Measurements from ENCODE around the gene ANKRD37. TPM values are rescaled to one million over a fixed set of nuclear protein-coding genes. Genes with fewer than 3 reads are reported as not detected.
A peak's percentile ranks its signal among the peaks of the same experiment; 100 is the strongest.

The ANKRD37 gene
- total and polyA plus RNA-seq, 2 donors (not counting 3 experiments of a cell fraction or from before 2014, with no cell fraction given): 4.0 to 5.8 TPM

DNA sequence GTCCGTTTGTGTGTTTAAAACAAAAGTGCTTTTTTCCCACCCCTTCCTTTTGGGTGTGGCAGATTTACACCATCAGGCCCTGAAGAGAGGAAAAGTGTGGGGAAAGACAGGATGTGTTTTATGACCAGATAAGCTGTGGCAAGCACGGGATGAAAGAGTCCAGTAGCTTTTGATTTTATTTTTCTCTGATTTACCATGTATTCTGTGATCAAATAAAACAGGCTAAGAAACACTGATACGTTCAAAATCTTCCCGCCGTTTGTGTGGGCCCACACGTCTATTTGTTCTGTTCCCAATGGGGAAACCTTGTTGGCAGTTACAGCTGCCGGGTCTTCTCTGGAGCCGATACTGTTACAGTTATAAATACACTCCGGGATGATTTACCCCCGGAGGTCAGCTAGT lies 11.7 kb upstream of the ANKRD37 start:
- TF ChIP-seq GATA2 (IDR thresholded peaks at IDR 0.05; ENCODE audit: insufficient read depth, insufficient read length, low read depth, low read length) (peak; percentile 78), CTCF (IDR thresholded peaks at IDR 0.05; ENCODE audit: extremely low read depth in 1 of 2, insufficient read depth in 1 of 2, low read depth in 1 of 2, low read length in 2 of 2) (no peak), POLR2AphosphoS5 (IDR thresholded peaks at IDR 0.05; ENCODE audit: insufficient read depth, low read depth, low read length) (peak; percentile 29)
- Histone ChIP-seq H3K4me2 (ENCODE audit: insufficient read depth, low read length) (peak overlapping the region; percentile 87), H3K27ac (ENCODE audit: insufficient read depth, low read depth, low read length) (peak overlapping the region; percentile 88), H3K79me2 (ENCODE audit: control insufficient read depth, insufficient read depth, low read length) (no peaks in the 10 kb centered on the region), H3K4me3 (replicated peaks in 1 of 3; ENCODE audit: insufficient read depth in 1 of 3, low read depth in 1 of 3, low read length in 3 of 3) (peak overlapping the region in 1 of 3 experiments; percentile 32), H4K20me1 (replicated peaks; ENCODE audit: control insufficient read depth, extremely low read depth, insufficient read depth, low read length) (no peaks in the 10 kb centered on the region), H3K4me1 (ENCODE audit: control insufficient read depth, extremely low read depth, insufficient read depth, low read length) (peaks cover 23% of the 10 kb centered on the region), H3K27me3 (ENCODE audit: control insufficient read depth in 2 of 2, insufficient read depth in 2 of 2, low read length in 2 of 2) (no peaks in the 10 kb centered on the region), H3K9me1 (replicated peaks; ENCODE audit: control insufficient read depth, extremely low read depth, insufficient read depth, low read length) (no peaks in the 10 kb centered on the region), H3K9ac (replicated peaks; ENCODE audit: extremely low read depth, insufficient read depth, low read length) (peak overlapping the region; percentile 62), H3K36me3 (ENCODE audit: control insufficient read depth in 2 of 2, extremely low read depth in 1 of 2, insufficient read depth in 2 of 2, low read length in 2 of 2) (no peaks in the 10 kb centered on the region), H2AFZ (ENCODE audit: low read depth, low read length) (peak overlapping the region; percentile 66), H3K9me3 (replicated peaks; ENCODE audit: control insufficient read depth, insufficient read depth, low read length) (no peaks in the 10 kb centered on the region)
- FAIRE-seq (peak; percentile 95), DNase-seq (ENCODE audit: low read depth, low spot score) (peak; percentile 94)
- ChIA-PET POLR2A (interaction anchor here (0.7 to 1.4 kb wide), 2 partner anchors 11 to 349 kb away, joined by 3 to 5 read pairs; partner anchors contain the start of genes ANKRD37 and LRP2BP), CTCF (interaction anchor here (0.7 to 3.2 kb wide), 12 partner anchors 9 to 213 kb away, joined by 3 to 21 read pairs (median 5); partner anchors contain the start of genes ANKRD37, LRP2BP and SNX25)
- intact Hi-C loops (cut with micrococcal nuclease) (loop anchor here (1.0 kb wide), 4 partner anchors 10 to 40 kb away; partner anchors contain the start of genes LRP2BP and UFSP2), dilution Hi-C loops (cut with MboI; ENCODE audit: extremely low pct_ligation_motif_present, low sequenced_read_pairs) (loop anchor here (25.0 kb wide), 1 partner anchor 98 kb away; no protein-coding TSS in a partner anchor)
- no TSS peak for BruUV-seq (replicated peaks)

DNA sequence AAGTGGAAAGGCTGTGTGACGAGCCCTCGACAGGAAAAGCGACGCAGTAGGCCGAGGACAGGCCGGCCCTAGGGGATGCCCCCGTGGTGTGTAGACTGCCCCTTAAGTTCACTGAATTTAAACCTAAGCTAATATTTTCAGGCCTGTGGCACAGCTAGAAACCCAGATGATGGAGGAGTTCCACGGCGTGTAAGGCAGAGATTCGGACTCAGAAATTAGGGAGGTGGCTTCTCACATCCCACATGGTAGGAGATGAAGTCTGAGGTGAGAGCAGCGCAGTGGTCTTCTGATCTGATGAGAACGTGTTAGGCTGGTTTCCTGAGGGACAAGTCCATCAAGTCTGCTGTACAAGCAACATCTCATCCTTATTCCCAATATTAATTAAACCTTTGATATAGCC lies 8.7 kb upstream of the ANKRD37 start:
- no peak for DNase-seq (ENCODE audit: low read depth, low spot score)
- Histone ChIP-seq H3K27ac (ENCODE audit: insufficient read depth, low read depth, low read length) (no peak overlapping the region), H3K36me3 (ENCODE audit: control insufficient read depth in 2 of 2, extremely low read depth in 1 of 2, insufficient read depth in 2 of 2, low read length in 2 of 2) (no peaks in the 10 kb centered on the region), H3K4me1 (ENCODE audit: control insufficient read depth, extremely low read depth, insufficient read depth, low read length) (peaks cover 19% of the 10 kb centered on the region), H3K9ac (replicated peaks; ENCODE audit: extremely low read depth, insufficient read depth, low read length) (no peak overlapping the region), H3K9me3 (replicated peaks; ENCODE audit: control insufficient read depth, insufficient read depth, low read length) (no peaks in the 10 kb centered on the region), H3K79me2 (ENCODE audit: control insufficient read depth, insufficient read depth, low read length) (no peaks in the 10 kb centered on the region), H3K4me2 (ENCODE audit: insufficient read depth, low read length) (no peak overlapping the region), H3K27me3 (ENCODE audit: control insufficient read depth in 2 of 2, insufficient read depth in 2 of 2, low read length in 2 of 2) (no peaks in the 10 kb centered on the region), H2AFZ (ENCODE audit: low read depth, low read length) (no peak overlapping the region), H3K9me1 (replicated peaks; ENCODE audit: control insufficient read depth, extremely low read depth, insufficient read depth, low read length) (no peaks in the 10 kb centered on the region), H3K4me3 (replicated peaks in 1 of 3; ENCODE audit: insufficient read depth in 1 of 3, low read depth in 1 of 3, low read length in 3 of 3) (no peak overlapping the region), H4K20me1 (replicated peaks; ENCODE audit: control insufficient read depth, extremely low read depth, insufficient read depth, low read length) (no peaks in the 10 kb centered on the region)
- CTCF ChIA-PET: no interaction called here
- dilution Hi-C loops (cut with MboI; ENCODE audit: extremely low pct_ligation_motif_present, low sequenced_read_pairs): loop anchor here (25.0 kb wide), 1 partner anchor 101 kb away; no protein-coding TSS in a partner anchor
- BruUV-seq (replicated peaks): no TSS peak
- POLR2A ChIA-PET: no interaction called here
- no peak for FAIRE-seq
- TF ChIP-seq POLR2A (IDR thresholded peaks at IDR 0.05; ENCODE audit: low read depth, low read length) (no peak), EZH2 (IDR thresholded peaks at IDR 0.05; ENCODE audit: borderline replicate concordance, low read depth, low read length, severe bottlenecking) (no peak), POLR2AphosphoS5 (IDR thresholded peaks at IDR 0.05; ENCODE audit: insufficient read depth, low read depth, low read length) (no peak), MYC (IDR thresholded peaks at IDR 0.05; ENCODE audit: low read depth, low read length) (no peak), GATA2 (IDR thresholded peaks at IDR 0.05; ENCODE audit: insufficient read depth, insufficient read length, low read depth, low read length) (no peak), CTCF (IDR thresholded peaks at IDR 0.05; ENCODE audit: extremely low read depth in 1 of 2, insufficient read depth in 1 of 2, low read depth in 1 of 2, low read length in 2 of 2) (no peak), FOS (IDR thresholded peaks at IDR 0.05; ENCODE audit: borderline replicate concordance, insufficient read depth, low read length) (no peak), JUN (IDR thresholded peaks at IDR 0.05; ENCODE audit: borderline replicate concordance, insufficient read depth, insufficient read length, low read depth) (no peak)
- TF ChIP-seq, protein P1, sequence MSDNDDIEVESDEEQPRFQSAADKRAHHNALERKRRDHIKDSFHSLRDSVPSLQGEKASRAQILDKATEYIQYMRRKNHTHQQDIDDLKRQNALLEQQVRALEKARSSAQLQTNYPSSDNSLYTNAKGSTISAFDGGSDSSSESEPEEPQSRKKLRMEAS (IDR thresholded peaks at IDR 0.05; ENCODE audit: insufficient read depth, insufficient read length): no peak
- intact Hi-C loops (cut with micrococcal nuclease): no loop called here
